Subcutaneous abdominal adipose tissue (tissue), 5 donors: ENCODE results near the gene CCDC187.
"Not testable (repeated sequence)": the region's sequence is repeated elsewhere in the genome, so short reads cannot be mapped to it uniquely, and the experiment has no call there.

ENCODE experiments used
- H3K27ac ChIP-seq: one replicate; pipeline ENCODE4 v1.7.0; 2013; ENCODE audit warnings: low read depth, mild to moderate bottlenecking, inconsistent platforms, low read length, moderate library complexity
- H3K27me3 ChIP-seq, 5 donors: one replicate each; pipeline ENCODE4 v1.7.0; 2013; ENCODE audit warnings: low read length in 5 of 5, inconsistent platforms in 1 of 5; ENCODE audit not compliant: control insufficient read depth in 5 of 5, insufficient read depth in 4 of 5
- H3K36me3 ChIP-seq, 5 donors: one replicate each; pipeline ENCODE4 v1.7.0; 2013; ENCODE audit warnings: low read length in 5 of 5; ENCODE audit not compliant: control insufficient read depth in 5 of 5, insufficient read depth in 5 of 5
- H3K4me1 ChIP-seq, 5 donors: one replicate each; pipeline ENCODE4 v1.7.0; 2013; ENCODE audit warnings: low read length in 5 of 5, mild to moderate bottlenecking in 3 of 5, moderate library complexity in 1 of 5; ENCODE audit not compliant: control insufficient read depth in 5 of 5, insufficient read depth in 5 of 5
- H3K4me3 ChIP-seq, 5 donors: one replicate each; pipeline ENCODE4 v1.7.0; 2013; ENCODE audit warnings: low read length in 5 of 5, low read depth in 1 of 5
- H3K9ac ChIP-seq, 5 donors: one replicate each; pipeline ENCODE4 v1.7.0; 2013; ENCODE audit warnings: low read length in 5 of 5, mild to moderate bottlenecking in 4 of 5, moderate library complexity in 3 of 5
- H3K9me3 ChIP-seq, 5 donors: one replicate each; pipeline ENCODE4 v1.7.0; 2013; ENCODE audit warnings: low read length in 5 of 5; ENCODE audit not compliant: control insufficient read depth in 5 of 5
- donor health status: healthy.
- donor health status: healthy.
- donor health status: healthy.
- donor health status: healthy.
- donor health status: healthy.

Gene CCDC187

DNA sequence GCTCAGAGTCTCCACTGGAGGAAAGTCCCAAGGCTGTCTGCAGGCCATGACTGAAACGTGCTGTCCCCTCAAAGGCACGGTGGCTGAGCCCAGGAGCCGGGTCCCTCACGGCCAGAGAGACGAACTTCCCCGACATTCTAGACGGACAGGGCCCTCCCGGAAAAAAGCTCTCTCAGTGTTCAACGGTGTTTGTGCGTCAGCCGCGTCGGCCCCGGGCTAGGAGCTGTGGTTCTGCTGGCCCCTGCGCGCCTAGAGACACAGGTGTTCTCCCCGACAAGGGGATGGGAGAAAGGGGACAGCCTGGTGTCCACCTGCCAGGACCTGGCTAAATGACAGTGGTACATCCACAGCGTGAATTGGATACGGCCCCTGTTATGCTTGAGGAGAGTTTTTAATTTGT is 17.7 kb upstream of the CCDC187 start:
- Histone ChIP-seq H3K27me3 (peaks cover 0 to 23% (median 8%) of the 10 kb centered on the region in 5 donors), H3K4me3 (no peak overlapping the region), H3K36me3 (no peaks in the 10 kb centered on the region), H3K27ac (no peak overlapping the region), H3K4me1 (peaks cover 0 to 8% (median 8%) of the 10 kb centered on the region in 5 donors), H3K9me3 (no peaks in the 10 kb centered on the region), H3K9ac (no peak overlapping the region)

DNA sequence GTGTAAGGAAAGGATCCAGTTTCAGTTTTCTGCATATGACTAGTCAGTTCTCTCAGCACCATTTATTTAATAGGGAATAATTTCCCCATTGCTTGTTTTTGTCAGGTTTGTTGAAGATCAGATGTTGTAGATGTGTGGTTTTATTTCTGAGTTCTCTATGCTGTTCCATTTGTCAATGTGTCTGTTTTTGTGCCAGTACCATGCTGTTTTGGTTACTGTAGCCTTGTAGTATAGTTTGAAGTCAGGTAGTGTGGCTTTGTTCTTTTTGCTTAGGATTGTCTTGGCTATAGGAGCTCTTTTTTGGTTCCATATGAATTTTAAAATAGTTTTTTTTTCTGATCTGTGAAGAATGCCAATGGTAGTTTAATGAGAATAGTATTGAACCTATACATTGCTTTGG is 17.1 kb upstream of the CCDC187 start:
- not testable (repeated sequence) for H3K4me3 ChIP-seq, H3K9me3 ChIP-seq, H3K4me1 ChIP-seq, H3K36me3 ChIP-seq, H3K9ac ChIP-seq, H3K27ac ChIP-seq
- peaks cover 0 to 21% (median 6%) of the 10 kb centered on the region in 5 donors for H3K27me3 ChIP-seq

DNA sequence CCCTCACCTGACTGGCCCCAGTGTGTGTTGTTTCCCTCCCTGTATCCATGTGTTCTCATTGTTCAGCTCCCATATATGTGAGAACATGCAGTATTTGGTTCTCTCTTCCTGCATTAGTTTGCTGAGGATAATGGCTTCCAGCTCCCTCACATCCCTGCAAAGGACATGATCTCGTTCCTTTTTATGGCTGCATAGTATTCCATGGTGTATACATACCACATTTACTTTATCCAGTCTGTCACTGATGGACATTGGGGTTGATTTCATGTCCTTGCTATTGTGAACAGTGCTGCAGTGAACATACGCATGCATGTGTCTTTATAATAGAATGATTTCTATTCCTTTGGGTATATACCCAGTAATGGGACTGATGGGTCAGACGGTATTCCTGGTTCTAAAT is 16.1 kb upstream of the CCDC187 start:
- not testable (repeated sequence) for H3K4me3 ChIP-seq, H3K9me3 ChIP-seq, H3K36me3 ChIP-seq, H3K4me1 ChIP-seq, H3K27ac ChIP-seq, H3K9ac ChIP-seq
- peaks cover 0 to 16% (median 6%) of the 10 kb centered on the region in 5 donors for H3K27me3 ChIP-seq

DNA sequence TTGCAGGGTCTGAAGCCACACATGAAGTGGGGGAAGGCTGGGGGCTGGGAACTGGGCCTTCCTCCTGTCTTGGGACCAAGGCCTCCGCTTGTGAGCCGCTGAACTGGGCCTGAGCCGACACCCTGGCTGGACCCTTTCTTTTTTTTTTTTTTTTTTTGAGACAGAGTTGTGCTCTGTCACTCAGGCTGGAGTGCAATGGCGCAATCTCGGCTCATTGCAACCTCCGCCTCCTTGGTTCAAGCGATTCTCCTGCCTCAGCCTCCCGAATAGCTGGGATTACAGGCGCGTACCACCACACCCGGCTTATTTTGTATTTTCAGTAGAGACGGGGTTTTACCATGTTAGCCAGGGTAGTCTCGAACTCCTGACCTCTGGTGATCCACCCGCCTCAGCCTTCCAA is 15.3 kb upstream of the CCDC187 start:
- Histone ChIP-seq H3K27me3 (peaks cover 0 to 11% (median 5%) of the 10 kb centered on the region in 5 donors), H3K9me3 (peaks cover 4 to 11% (median 11%) of the 10 kb centered on the region in 5 donors)
- not testable (repeated sequence) for H3K27ac ChIP-seq, H3K4me1 ChIP-seq, H3K4me3 ChIP-seq, H3K9ac ChIP-seq, H3K36me3 ChIP-seq

DNA sequence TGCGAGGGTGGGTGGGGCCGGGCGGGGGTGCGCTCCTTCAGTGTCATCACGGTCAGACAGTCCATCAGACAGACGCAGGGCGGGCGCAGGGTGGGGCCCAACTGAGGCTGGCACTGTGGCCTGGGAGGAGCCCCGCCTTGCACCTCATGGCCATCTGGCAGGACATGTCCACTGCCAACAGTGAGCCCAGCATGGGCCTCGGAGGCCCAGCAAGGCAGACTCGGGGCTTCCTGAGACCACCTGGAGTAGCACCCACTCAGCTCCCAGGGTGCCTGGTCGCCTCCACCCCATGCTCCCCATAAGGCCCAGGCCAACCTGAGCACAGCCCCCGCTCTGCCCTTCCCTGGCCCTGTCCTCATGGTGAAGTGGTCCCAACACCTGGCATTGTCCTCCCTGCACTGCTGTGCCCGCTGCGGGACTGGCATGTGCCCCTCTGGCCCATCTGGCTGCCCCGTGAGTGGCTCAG is 14.9 kb upstream of the CCDC187 start:
- H3K36me3 ChIP-seq = no peaks in the 10 kb centered on the region
- no peaks in the 10 kb centered on the region for H3K4me1 ChIP-seq
- H3K9me3 ChIP-seq = peaks cover 4 to 11% (median 11%) of the 10 kb centered on the region in 5 donors
- no peak overlapping the region for H3K9ac ChIP-seq
- H3K27me3 ChIP-seq = peaks cover 0 to 11% (median 5%) of the 10 kb centered on the region in 5 donors
- H3K4me3 ChIP-seq = no peak overlapping the region
- H3K27ac ChIP-seq = no peak overlapping the region

DNA sequence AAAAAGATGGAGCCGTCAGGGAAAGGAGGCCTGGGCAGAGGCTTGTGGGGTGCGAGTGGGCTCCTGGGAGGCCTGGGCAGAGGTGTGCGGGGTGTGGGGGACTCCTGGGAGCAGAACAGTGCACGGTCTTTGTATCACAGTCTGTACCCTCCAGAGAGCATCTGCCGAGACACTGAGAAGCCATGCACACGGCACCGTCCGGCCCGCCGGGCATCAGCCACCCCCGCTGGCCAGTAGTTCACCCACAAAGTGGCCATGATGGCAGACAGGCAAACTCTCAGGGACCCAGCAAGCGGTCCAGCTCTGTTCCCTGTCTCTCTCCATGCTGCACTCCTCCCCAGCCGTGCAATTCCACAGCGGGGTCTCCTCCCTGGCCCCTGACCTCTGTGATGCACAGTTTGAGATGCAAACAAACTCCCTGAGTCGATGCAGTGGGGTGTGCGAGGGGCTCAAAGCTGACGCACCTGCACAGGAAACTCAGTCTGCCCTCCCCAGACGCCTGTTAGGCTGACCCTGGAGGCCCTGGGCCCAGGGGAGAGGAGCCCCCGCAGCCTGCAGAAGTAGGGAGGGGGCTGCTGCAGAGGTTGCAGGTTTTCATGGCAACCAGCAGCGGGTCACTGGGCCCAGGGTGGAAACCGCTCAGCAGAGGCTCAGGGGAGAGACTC is 14.3 kb upstream of the CCDC187 start:
- H3K4me1 ChIP-seq = no peaks in the 10 kb centered on the region
- no peak overlapping the region for H3K4me3 ChIP-seq
- H3K36me3 ChIP-seq = no peaks in the 10 kb centered on the region
- H3K9ac ChIP-seq = no peak overlapping the region
- H3K9me3 ChIP-seq = peaks cover 4 to 11% (median 11%) of the 10 kb centered on the region in 5 donors
- H3K27me3 ChIP-seq = peaks cover 0 to 7% (median 1%) of the 10 kb centered on the region in 5 donors
- no peak overlapping the region for H3K27ac ChIP-seq

DNA sequence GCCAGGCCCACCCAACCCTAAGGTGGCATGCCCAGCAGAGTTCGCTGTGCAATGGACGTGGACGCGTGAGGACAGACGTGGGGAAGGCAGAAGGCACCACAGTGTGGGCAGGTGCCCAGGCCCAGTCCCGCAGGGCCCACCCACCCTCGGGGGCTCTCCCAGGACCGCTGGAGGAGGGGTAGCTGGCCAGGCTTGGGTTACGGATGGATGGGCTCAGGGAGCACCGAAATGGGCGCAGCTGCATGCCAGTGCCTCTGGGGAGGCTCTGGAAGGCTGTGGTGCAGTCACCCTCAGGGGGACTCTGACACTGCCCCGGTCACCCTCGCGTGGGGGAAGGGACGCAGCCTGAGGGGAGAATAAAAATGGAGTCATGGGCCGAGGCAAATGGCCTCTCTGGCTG is 13.8 kb upstream of the CCDC187 start:
- H3K9ac ChIP-seq = no peak overlapping the region
- H3K27ac ChIP-seq = no peak overlapping the region
- H3K9me3 ChIP-seq = peaks cover 4 to 11% (median 11%) of the 10 kb centered on the region in 5 donors
- H3K36me3 ChIP-seq = no peaks in the 10 kb centered on the region
- H3K4me3 ChIP-seq = no peak overlapping the region
- no peaks in the 10 kb centered on the region for H3K4me1 ChIP-seq
- H3K27me3 ChIP-seq = peaks cover 0 to 4% (median 0%) of the 10 kb centered on the region in 5 donors

DNA sequence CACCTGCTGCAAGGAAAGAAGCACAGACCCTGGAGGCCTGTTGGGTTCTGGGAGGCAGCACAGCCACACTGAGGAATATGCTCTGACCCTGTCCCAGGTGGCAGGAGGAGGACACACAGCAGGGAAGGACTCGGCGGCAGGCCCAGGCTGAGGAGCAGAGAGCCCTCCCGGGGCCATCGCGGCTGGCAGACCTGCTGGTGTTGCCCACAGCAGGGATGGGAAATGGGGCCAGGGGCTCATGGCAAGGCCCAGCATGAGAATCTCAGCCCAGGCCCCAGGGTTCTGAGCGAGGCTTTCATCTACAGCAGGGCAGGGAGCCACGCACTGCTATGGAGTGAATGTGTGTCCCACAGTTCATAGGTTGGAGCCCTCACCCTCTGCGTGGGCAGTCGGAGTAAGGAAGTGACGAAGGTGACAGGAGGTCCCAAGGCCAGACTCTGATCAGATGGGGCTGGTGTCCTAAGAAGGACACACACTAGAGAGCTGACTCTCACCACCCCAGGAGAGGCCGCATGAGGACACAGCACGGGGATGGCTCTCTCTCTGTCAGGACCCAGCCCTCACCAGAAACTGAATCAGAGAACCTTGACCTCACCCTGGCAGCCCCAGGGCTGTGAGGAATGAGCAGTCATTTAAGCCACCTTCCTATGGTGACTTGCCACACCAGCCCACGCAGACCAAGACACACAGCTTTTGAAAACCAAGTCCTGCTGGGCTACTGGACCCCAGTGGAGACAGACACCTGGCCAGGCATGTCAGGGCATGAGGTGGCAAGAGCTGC is 13.2 kb upstream of the CCDC187 start:
- no peak overlapping the region for H3K4me3 ChIP-seq
- H3K27ac ChIP-seq = no peak overlapping the region
- H3K4me1 ChIP-seq = no peaks in the 10 kb centered on the region
- peaks cover 0 to 2% (median 0%) of the 10 kb centered on the region in 5 donors for H3K27me3 ChIP-seq
- no peaks in the 10 kb centered on the region for H3K36me3 ChIP-seq
- H3K9ac ChIP-seq = no peak overlapping the region
- peaks cover 4 to 11% (median 11%) of the 10 kb centered on the region in 5 donors for H3K9me3 ChIP-seq

DNA sequence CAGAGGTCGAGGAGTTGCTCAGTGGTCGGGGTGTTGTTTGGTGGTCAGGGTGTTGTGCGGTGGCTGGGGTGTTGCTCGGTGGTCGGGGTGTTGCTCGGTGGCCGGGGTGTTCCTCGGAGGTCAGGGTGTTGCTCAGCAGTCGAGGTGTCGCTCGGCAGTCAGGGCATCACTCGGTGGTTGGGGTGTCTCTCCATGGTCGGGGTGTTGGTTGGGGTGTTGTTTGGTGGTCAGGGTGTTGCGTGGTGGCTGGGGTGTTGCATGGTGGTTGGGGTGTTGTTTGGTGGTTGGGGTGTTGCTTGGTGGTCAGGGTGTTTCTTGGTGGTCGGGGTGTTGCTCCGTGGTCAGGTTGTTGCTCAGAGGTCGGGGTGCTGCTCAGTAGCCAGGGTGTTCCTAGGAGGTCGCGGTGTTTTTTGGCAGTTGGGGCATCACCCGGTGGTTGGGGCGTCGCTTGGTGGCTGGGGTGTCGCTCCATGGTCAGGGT is 12.4 kb upstream of the CCDC187 start:
- Histone ChIP-seq H3K9me3 (peaks cover 4 to 11% (median 11%) of the 10 kb centered on the region in 5 donors), H3K4me3 (no peak overlapping the region), H3K4me1 (no peaks in the 10 kb centered on the region), H3K27ac (no peak overlapping the region), H3K9ac (no peak overlapping the region), H3K27me3 (peaks cover 0 to 9% (median 5%) of the 10 kb centered on the region in 5 donors), H3K36me3 (no peaks in the 10 kb centered on the region)

DNA sequence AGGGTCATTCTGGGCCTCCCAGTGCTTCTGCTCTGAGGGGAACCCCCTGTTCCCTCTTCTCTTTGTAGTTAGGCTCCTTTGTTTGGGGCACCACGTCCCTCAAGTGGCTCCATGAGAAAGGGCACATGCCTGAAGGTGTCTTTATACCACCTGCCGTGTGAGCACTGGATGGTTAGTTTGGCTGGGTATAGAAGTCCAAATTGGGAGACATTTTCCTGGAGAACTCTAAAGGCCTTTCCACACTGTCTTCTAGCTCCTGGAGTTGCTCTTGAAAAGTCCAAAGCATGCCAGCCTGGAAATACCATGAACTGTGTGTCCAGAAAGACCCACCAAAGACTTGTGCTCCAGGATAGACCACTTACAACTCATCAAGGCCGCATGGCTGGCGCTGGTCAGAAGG is 11.1 kb upstream of the CCDC187 start:
- H3K4me1 ChIP-seq = no peaks in the 10 kb centered on the region
- no peak overlapping the region for H3K4me3 ChIP-seq
- peaks cover 7 to 22% (median 17%) of the 10 kb centered on the region in 5 donors for H3K27me3 ChIP-seq
- H3K9me3 ChIP-seq = peaks cover 4 to 11% (median 11%) of the 10 kb centered on the region in 5 donors
- no peaks in the 10 kb centered on the region for H3K36me3 ChIP-seq
- H3K9ac ChIP-seq = no peak overlapping the region
- H3K27ac ChIP-seq = no peak overlapping the region
